Heart left ventricle (tissue), 16 donors: ENCODE data around the gene DLX4. TPM values are rescaled to one million over a fixed set of nuclear protein-coding genes. Genes with fewer than 3 reads are reported as not detected.

Experiments used
- ATAC-seq, 4 donors: fragments of 200-7000 bp; cut with Tn5 transposase; one replicate each; pipeline ENCODE4 v1.9.1; 2020 to 2022; ENCODE audit warnings: moderate library complexity in 4 of 4, mild to moderate bottlenecking in 3 of 4, moderate number of reproducible peaks in 1 of 4
- DNase-seq, 5 donors: peaks; one replicate each; pipeline ENCODE4 v3.0.0-alpha.2; 2020
- H3K27ac ChIP-seq, 12 donors: fragments of 200-600 bp; sonication (generic) in 4 of 12; one replicate each; pipeline versions ENCODE4 v1.5.0 to v1.8.0; 2016 to 2022; ENCODE audit warnings: mild to moderate bottlenecking in 2 of 12
- H3K27me3 ChIP-seq, 9 donors: fragments of 200-600 bp; sonication (generic) in 2 of 9; one replicate each; pipeline versions ENCODE4 v1.5.1 to v1.8.0; 2016 to 2022; ENCODE audit warnings: mild to moderate bottlenecking in 3 of 9
- H3K36me3 ChIP-seq, 9 donors: fragments of 200-600 bp; sonication (generic) in 2 of 9; one replicate each; pipeline versions ENCODE4 v1.5.0 to v1.8.0; 2018 to 2022; ENCODE audit warnings: mild to moderate bottlenecking in 2 of 9
- H3K4me1 ChIP-seq, 12 donors: fragments of 200-600 bp; sonication (generic) in 4 of 12; one replicate each; pipeline versions ENCODE4 v1.5.0 to v1.8.0; 2016 to 2022; ENCODE audit warnings: mild to moderate bottlenecking in 3 of 12
- H3K4me3 ChIP-seq, 12 donors: fragments of 200-600 bp; sonication (generic) in 4 of 12; one replicate each; pipeline versions ENCODE4 v1.5.0 to v1.8.0; 2017 to 2022; ENCODE audit warnings: mild to moderate bottlenecking in 9 of 12, moderate library complexity in 4 of 12
- H3K9me3 ChIP-seq, 12 donors: fragments of 200-600 bp; sonication (generic) in 4 of 12; one replicate each; pipeline versions ENCODE4 v1.5.0 to v1.8.0; 2016 to 2022; ENCODE audit warnings: mild to moderate bottlenecking in 1 of 12
- POLR2A ChIP-seq, 2 donors: fragments of 450-650 bp; IDR thresholded peaks; one replicate each; pipeline ENCODE4 v1.6.1; 2017; ENCODE audit warnings: antibody characterized with exemption in 2 of 2, mild to moderate bottlenecking in 2 of 2, moderate library complexity in 2 of 2
- WGBS, 4 donors: extraction: QIAGEN DNeasy Blood & Tissue Kit in 2 of 4; methylation state at CpG; one replicate each; pipeline versions ENCODE4 v1.1.5 to v1.1.7; 2013 to 2018; 5-methylcytosine and 5-hydroxymethylcytosine counted together
- intact Hi-C, 10 donors: fragments of 100-400 bp; cut with DNase I; formaldehyde crosslinking; loops; one replicate each; pipeline versions ENCODE4 v1.11.1 to v1.14.2; 2022
- polyA plus RNA-seq, 2 donors: library from polyadenylated mRNA; stranded (reverse); fragments of 200-250 nt; gene quantifications; one replicate each; pipeline ENCODE4 v1.2.3, GENCODE V29; 2013
- total RNA-seq, 9 donors: library from RNA; depleted of rRNA in 2 of 9; stranded (reverse); fragments of >200 nt in 2 of 9; fragmentation: NEBNext Ultra II Directional in 3 of 9; extraction: Animal tissue kit (Norgen Biotek cat#: 25700) in 3 of 9; gene quantifications; one replicate each; pipeline versions ENCODE4 v1.1.0 to v1.2.4, GENCODE V29; 2016 to 2023
- TF ChIP-seq, protein P1 (sequence below), 12 donors: fragments of 200-600 bp; sonication (generic) in 4 of 12; IDR thresholded peaks; one replicate each; pipeline versions ENCODE4 v1.5.0 to v1.8.0; 2018 to 2022; ENCODE audit warnings: antibody characterized with exemption in 12 of 12, mild to moderate bottlenecking in 5 of 12
- donor health status: ischemic (EF 13 %, LVEDD 7.1; RV severe dilation, severe dysfunction).
- donor health status: healthy with polysubstance abuse.
- donor health status: DM: no; HTN: yes; CAD: no.
- donor health status: DM: no; HTN: no; CAD: no.
- donor health status: ischemic (EF 25% LVEDD 6.9; RV normal size, moderate dysfunction).
- donor health status: ischemic (EF 25% LVEDD 5.7; RV mildly dilated, moderate dysfunction).
- donor health status: healthy.
- donor health status: DM: yes; HTN: yes; CAD: no.
- donor health status: ischemic (EF 35%, LVEDD 5.7; RV mildly dilated, moderate dysfunction).
- donor health status: nonischemic (EF 11% LVEDD 7.7; RV severe dilation, severe dysfunction).
- donor health status: DM: yes; HTN: yes; CAD: no.
- donor health status: PGD.
- donor health status: ischemic (EF 29% LVEDD 5.4; RV normal size, mild dysfunction).
- donor health status: nonischemic (EF 23%, LVEDD 6.1; RV moderate dilation, normal function).

Gene DLX4
- total and polyA plus RNA-seq, 11 donors = 0.03 to 0.19 TPM; not detected in 9

DNA sequence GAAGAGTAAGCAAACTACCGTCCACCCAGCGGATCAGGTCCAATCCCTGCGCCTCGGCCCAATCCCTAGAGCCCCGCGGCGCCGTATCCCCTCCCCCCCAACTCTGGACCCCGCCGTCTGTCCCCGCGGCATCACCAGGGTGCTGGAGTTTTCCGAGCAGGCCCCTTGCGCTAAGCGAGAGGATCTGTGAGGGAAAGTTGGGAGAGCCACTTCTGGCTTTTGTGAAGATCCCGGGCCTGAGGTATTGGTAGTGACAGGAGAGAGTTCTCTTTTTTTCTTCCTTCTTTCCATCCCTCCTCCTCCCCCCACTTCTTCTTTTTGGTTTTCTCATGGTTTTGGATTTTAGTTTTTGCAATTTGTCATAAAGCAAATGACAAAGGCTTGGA is 3.5 kb upstream of the DLX4 start:
- Histone ChIP-seq H3K27me3 (peaks cover 67 to 100% (median 87%) of the 10 kb centered on the region in 9 donors), H3K4me3 (no peak overlapping the region)
- intact Hi-C loops = no loop called here

DNA sequence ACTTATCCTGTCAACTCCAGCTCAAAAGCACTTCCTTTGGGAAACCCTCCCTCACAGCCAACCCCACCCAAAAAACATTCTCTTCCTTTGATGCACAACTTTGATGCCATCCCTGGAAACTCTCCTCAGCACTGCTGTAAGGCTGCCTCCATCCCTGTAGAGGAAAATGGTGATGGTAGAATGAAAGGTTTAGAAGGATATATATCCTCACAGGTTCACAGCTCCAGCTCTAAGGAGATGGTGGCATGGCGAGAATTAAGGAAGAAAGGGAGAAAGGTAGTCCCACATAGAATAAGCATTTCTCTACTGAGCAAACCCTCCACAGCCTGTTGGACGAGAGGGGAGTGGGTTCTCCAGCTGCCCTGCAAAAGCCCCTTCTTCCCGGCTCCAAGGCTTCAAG is 2.2 kb upstream of the DLX4 start:
- no peaks in the 10 kb centered on the region for H3K36me3 ChIP-seq
- peaks cover 2 to 44% (median 25%) of the 10 kb centered on the region in 12 donors for H3K4me1 ChIP-seq
- H3K9me3 ChIP-seq = no peaks in the 10 kb centered on the region
- H3K27ac ChIP-seq = no peak overlapping the region
- TF ChIP-seq POLR2A (IDR thresholded peaks at IDR 0.05) = no peak
- peaks cover 74 to 100% (median 94%) of the 10 kb centered on the region in 9 donors for H3K27me3 ChIP-seq
- no peak for ATAC-seq
- WGBS, 4 donors = 19 to 35% (median 23%) methylated on average over 3 of the region's 3 CpGs
- no peak for DNase-seq
- no peak overlapping the region for H3K4me3 ChIP-seq
- intact Hi-C loops = no loop called here

More for the DNA sequence above, 3.5 kb upstream of the DLX4 start:
- Histone ChIP-seq H3K9me3 (no peaks in the 10 kb centered on the region), H3K36me3 (no peaks in the 10 kb centered on the region), H3K4me1 (peaks cover 2 to 40% (median 22%) of the 10 kb centered on the region in 12 donors), H3K27ac (no peak overlapping the region)
- DNase-seq (no peak), ATAC-seq (no peak)
- WGBS, 4 donors = 2 to 5% (median 4%) methylated on average over 9 to 16 of the region's 16 CpGs
- TF ChIP-seq, protein P1, sequence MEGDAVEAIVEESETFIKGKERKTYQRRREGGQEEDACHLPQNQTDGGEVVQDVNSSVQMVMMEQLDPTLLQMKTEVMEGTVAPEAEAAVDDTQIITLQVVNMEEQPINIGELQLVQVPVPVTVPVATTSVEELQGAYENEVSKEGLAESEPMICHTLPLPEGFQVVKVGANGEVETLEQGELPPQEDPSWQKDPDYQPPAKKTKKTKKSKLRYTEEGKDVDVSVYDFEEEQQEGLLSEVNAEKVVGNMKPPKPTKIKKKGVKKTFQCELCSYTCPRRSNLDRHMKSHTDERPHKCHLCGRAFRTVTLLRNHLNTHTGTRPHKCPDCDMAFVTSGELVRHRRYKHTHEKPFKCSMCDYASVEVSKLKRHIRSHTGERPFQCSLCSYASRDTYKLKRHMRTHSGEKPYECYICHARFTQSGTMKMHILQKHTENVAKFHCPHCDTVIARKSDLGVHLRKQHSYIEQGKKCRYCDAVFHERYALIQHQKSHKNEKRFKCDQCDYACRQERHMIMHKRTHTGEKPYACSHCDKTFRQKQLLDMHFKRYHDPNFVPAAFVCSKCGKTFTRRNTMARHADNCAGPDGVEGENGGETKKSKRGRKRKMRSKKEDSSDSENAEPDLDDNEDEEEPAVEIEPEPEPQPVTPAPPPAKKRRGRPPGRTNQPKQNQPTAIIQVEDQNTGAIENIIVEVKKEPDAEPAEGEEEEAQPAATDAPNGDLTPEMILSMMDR (IDR thresholded peaks at IDR 0.05) = no peak
- no peak for TF ChIP-seq POLR2A (IDR thresholded peaks at IDR 0.05)

DNA sequence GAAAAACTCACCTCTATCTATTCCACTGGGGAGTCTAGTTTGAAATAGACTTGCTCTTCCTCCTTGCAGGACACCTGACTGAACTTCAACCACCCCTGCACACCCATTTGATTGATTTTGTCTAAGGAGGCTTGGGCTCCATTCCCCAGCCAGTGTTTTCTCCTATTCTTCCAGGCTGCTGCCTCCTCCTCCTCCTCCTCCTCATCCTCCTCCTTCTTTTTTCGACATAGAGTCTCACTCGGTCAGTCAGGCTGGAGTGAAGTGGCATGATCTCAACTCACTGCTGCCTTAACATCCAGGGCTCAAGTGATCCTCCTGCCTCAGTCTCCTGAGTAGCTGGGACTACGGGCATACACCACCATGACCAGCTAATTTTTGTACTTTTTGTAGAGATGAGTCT is 1.8 kb upstream of the DLX4 start:
- H3K27ac ChIP-seq = no peak overlapping the region
- H3K36me3 ChIP-seq = no peaks in the 10 kb centered on the region
- peaks cover 78 to 100% (median 95%) of the 10 kb centered on the region in 9 donors for H3K27me3 ChIP-seq
- 17 to 21% (median 19%) methylated on average over 3 of the region's 3 CpGs for whole genome bisulfite sequencing, 4 donors
- peaks cover 2 to 48% (median 28%) of the 10 kb centered on the region in 12 donors for H3K4me1 ChIP-seq
- no peaks in the 10 kb centered on the region for H3K9me3 ChIP-seq
- intact Hi-C loops = no loop called here
- no peak for ATAC-seq
- no peak for DNase-seq
- TF ChIP-seq, protein P1 (IDR thresholded peaks at IDR 0.05) = no peak
- TF ChIP-seq POLR2A (IDR thresholded peaks at IDR 0.05) = no peak
- no peak overlapping the region for H3K4me3 ChIP-seq

DNA sequence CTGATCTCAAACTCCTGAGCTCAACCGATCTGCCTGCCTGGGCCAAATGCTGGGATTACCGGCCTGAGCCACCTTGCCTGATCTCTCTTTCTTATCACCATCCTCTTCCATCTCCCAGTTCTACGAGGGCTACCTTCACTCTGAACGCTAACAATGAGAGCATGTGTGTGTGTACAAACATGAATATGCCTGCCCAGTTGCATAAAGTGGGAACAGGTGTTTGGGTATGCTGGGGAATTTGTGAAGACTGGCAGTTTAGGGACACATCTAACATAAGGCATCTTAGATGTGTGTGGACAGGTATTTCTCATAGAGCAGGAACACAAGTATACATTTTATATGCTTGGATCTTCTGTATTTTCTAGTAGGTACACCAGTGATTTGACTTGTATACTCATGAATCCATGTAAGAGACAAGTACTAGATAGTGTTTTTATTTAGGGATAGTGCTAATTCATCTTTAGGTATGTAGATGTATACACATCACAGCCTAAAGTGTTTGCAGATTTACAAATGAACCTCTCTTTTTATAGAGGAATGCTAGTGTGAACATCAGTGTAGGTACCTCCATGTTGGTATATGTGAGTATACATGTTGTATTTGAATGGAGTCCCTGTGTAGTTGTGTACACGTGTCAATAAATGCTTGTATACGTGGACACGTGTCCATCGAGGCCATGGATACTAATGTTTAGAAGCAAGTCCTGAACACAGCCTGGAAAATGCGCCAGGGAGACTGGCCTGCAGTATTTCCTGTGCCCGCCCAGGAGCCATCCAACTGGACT is 1.2 kb upstream of the DLX4 start:
- Histone ChIP-seq H3K4me1 (peaks cover 2 to 54% (median 32%) of the 10 kb centered on the region in 12 donors), H3K9me3 (no peaks in the 10 kb centered on the region), H3K27me3 (peaks cover 76 to 100% (median 95%) of the 10 kb centered on the region in 9 donors), H3K36me3 (no peaks in the 10 kb centered on the region), H3K4me3 (peak overlapping the region in 11 of 12 donors; percentile 28 to 63 (median 45)), H3K27ac (no peak overlapping the region)
- no peak for TF ChIP-seq POLR2A (IDR thresholded peaks at IDR 0.05)
- TF ChIP-seq, protein P1 (IDR thresholded peaks at IDR 0.05) = no peak
- DNase-seq = no peak
- no peak for ATAC-seq
- WGBS, 4 donors = 14 to 18% (median 16%) methylated on average over 10 of the region's 10 CpGs
- intact Hi-C loops = no loop called here
